SK-N-DZ (cell line): ENCODE measurements around the gene BCL2L1.

Experiments
- DNase-seq: peaks from one replicate; pipeline ENCODE4 v3.0.0-alpha.2; 2015; ENCODE audit warnings: low spot score

Gene BCL2L1

DNA sequence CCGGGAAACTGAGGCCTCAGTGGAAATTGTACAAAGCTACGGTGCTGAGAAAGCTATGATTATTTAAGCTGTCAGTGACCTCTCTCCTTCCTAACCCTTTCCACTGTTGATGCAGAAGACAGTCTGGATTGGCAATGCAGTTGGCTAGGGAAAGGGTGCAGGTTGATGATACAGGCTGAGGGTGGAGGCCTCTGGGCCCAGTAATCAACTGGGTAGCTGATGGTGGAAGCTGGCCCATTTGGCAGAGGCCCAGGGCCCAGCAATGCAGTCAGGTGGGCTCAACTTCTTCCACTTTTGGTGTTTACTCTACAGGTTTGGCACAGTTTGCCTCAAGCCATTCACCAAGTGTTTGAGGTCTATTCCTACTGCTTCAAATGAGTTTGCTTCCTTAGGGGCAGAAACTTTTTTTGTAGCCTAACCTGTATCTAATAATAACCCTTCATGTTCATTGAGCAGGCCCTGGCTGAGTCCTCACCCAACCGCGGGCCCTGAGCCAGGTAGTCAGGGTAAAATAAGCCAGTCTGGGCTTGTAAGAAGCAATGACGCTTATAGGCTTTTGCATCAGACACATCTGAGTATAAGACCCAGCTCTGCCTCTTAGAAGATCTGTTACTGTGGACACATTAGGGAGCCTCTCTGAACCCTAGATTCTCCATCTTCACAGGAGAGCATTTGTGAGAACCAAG, 12.1 kb downstream of the BCL2L1 start:
- no peak for DNase-seq

DNA sequence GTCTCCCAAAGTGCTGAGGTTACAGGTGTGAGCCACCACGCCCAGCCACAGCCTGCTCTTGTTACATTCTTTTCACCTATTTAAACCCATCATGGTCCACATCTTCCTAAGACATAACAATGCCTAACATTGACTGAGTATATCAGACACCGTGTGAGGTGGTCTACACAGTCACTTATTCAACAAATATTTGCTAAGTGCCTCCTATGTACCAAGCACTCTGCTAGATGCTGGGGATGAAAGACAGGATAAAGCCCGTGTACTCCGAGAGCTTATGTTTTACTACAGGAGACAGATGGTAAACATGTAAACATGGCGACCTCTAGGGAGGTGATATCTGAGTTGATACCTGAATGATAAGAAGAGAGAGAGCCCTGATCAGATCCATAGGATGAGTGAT, 12.7 kb downstream of the BCL2L1 start:
- DNase-seq, result no peak

DNA sequence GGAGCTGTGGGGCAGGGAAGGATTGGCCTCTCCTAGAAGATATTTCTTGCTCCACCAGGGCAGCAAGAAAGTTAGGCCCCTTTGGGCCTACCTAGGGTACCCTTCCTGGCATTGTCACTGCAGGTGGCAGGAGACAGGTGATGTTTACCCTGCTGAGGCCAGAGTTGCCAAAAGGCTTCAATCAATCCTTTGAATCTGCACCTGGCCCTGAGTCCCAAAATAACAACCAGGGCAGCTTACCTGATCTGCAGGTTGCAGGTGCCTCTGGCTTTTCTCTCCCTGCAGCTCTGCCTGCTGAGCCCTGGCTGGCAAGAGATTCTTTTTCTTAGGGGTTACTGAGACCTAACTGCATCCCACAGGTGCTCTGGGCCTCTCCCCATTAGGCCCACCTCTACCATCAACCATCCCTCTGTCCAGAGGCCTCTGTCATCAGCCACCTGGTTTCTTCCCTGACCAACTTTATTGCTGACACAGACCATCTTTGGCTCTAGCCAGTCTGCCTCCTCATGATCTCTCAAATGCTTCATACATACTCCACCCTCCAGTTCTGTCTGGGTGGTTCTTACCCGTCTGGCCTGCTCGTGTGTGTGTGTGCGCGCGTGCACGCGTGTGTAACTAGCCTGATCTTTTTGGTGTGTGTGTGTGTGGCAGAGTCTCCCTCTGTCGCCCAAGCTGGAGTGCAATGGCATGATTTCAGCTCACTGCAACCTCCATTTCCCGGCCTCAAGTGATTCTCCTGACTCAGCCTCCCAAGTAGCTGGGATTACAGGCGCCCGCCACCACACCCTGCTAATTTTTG, 13.7 kb downstream of the BCL2L1 start:
- no peak for DNase-seq

DNA sequence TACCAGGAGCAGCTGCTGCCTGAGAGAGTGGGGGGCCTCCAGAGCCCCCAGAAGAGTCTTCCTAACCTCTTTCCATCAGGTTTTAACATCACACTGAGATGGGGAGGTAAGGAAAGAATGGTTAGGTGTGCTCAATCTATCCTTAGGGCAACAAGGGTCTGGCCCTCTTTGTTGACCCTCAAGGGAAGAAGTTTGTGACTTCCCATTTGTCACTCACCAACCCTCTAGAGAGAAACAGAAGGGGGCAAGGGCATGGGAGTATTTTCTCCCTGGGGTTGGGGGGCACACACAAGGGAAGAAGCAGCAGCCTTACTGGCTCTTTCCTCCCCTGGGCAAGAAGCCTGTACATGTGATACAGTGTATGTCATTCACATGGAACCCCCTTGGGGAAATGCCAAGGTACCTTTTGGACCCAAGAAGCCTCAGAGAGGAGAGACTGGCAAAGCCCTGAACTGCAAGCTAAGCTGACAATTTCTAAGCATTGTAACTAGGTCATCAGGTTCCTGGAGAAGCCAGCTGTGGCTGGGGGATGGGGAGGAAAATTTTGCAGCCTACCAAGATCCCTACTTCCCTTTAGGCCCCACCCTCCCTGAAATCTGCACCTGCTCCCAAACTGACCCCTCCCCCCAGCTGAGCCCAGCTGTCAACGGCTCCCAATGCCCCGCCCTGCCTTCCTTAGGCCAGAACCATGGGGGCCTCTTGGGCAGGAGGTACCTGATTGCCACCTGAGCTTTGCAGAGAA, 14.5 kb downstream of the BCL2L1 start:
- DNase-seq, result no peak

DNA sequence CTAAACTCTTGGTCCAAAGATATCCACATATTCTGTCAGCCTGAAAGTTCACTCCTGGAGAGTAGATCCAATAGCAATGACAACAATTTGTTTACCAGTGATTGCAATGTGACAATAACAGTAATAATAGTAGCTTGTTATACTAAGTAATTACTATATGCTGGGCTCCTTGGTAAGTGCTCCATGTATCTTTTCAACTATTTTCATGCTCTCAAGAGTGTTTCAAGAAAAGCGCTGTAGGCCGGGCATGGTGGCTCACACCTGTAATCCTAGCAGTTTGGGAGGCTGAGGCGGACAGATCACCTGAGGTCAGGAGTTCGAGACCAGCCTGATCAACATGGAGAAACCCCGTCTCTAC, 15.4 kb downstream of the BCL2L1 start:
- no peak for DNase-seq

DNA sequence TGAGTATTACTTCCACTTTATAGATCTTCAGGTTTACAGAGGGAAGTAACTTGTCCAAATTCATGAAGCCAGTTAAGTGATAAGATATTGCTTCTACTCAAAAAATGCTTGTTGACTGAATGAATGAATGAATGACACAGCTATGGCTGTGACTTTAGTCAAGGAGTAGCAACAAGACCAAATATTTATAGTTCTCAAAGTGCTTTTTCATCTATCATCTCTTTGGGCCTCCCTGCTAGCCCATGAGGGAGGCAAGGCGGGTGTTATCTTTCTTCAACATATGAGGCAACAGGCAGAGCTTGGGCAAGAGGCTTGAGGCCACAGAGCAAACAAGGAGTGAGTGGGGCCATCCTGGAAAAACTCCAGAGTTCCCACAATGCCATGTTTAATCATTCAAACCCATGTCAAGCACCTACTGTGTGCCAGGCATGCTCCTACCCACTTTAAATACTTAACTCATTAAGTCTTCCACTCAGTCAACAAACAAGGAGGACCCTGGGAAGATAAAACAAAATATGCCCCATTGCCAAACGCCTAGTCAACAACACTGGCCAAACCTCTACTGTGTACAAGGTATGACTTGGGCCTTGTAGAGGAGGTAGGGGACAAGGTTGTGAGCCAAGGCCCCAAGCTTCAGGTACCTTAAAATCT, 15.9 kb downstream of the BCL2L1 start:
- DNase-seq, result no peak

DNA sequence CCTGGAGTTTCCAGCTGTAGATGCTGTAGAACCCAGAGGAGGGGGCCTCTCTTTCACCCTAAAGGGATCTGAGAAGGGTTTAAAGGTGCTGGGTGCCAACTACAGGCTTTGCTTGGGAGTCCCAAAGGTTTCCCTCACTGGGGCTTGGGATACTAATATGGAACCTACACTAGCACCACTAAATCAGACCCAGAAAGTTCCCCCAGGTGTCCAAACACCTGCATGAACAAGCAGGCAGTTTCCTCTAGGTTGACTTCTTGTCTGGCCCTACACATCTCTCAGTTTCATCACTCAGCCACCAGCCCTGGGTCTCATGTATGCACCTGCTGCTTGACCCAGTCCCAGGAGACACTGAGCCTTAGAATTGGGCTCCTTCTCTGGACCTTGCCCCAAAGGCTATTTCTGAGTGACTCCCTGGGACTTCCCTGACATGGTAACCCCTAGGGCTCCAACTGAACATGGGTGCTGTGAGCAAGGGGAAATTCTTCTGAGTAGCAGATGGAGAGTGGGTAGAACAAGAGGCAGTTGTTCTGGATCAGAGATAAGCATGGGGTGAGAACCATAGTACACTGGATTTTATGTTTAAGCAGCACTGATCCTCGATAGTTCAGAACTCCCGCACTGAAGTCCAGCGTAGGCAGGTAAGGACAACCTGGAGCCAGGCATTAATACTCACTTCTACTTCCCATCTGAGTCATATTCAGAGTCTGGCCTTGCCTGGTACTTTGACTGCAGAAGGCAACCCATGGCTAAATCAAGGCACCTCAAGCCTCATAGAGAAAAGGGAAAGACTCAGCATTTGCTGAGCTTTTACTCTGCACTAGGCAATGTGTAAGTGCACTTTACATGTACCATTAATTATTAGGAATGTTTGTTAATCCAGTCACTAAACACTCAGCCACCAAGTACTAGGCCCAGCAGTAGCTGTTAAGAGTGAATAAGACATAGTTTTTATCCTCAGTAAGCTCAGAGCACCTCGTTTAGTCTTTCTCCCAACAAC, 16.8 kb downstream of the BCL2L1 start:
- no peak for DNase-seq

DNA sequence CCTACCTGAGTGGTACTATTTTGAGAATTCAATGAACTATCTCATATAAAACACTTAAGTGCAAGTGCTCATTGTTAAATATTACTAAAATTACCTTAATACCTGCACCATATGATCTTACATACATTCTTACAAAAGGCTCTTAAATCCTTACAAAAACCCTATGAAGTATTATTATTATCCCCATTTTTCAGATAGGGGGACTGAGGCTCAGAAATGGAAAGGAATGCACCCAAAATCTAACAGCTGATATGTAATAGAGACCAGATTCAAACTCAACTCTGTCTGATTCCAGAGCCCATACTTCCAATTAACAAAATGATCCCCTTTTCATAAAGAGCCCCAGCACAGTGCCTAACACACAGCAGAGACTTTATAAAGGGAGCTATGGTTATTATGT, 17.5 kb downstream of the BCL2L1 start:
- DNase-seq, result no peak

DNA sequence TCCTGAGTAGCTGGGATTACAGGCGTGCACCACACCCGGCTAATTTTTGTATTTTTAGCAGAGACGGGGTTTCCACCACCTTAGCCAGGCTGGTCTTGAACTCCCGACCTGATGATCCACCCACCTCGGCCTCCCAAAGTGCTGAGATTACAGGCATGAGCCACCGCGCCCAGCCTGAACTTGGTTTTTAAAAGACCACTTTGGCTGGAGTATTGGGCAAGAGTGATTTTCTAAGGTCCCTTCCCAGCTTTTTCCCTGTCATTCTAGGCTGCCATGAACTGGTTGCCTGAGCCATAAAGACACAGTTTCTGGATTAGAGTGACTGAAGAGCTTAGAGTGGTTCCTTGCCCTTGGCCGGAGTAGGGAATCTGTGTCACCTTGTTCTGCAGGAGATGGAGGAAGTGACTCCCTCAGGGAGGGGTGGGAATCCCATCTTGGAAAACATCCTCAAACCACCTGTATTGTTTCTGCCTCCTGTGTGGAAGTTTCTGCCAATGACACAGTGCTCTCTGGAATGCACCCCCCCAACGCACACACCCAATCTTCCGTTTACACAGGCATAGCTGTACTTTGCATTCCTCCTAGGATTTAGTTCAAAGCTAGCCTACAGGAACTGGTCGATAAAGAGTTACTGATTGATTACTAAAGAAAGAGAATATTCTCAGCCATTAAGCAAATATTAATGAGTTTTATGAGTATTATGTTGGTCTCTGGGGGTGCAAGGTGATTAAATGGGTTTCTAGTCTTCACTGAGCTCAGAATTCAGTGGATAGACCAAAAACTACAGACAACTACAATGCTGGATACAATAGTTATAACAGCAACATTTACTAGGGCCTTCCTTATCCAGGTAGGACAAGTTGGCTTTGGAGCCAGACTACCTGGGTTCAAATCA, 18.2 kb downstream of the BCL2L1 start:
- DNase-seq, result no peak

DNA sequence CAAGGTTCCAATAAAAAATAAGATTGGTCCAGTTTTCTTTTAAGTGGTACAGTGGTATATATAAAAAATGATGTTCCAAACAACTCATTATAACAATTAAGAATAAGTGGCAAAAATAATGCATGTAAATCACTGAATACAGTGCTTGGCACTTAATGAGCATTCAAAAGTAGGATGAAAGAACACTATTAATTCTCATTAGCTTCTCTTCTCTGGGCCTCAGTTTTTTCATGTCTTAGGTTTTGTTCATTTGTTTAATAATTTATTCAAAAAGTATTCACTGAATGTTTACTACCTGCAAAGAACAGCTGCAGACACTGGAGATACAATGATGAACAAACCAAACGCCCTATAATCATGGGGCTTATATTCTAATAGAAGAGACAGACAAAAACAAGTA, 21.1 kb downstream of the BCL2L1 start:
- DNase-seq, result no peak

DNA sequence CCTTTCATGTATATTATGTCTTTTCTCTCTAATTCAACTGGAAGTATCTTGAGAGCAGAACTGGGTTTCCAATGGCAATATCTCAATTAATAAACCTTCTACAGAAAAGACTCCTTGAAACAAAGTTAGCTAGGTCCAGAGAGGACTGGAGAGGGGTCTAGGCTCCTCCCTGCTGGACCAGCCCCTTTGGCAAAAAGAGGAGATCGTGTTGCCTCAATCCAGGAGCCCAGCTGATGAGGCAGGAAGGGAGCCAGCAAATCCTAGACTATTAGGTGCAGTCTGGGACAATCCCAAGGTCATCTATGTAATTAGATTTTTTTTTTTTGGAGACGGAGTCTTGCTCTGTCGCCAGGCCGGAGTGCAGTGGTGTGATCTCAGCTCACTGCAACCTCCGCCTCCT, 21.9 kb downstream of the BCL2L1 start:
- no peak for DNase-seq

DNA sequence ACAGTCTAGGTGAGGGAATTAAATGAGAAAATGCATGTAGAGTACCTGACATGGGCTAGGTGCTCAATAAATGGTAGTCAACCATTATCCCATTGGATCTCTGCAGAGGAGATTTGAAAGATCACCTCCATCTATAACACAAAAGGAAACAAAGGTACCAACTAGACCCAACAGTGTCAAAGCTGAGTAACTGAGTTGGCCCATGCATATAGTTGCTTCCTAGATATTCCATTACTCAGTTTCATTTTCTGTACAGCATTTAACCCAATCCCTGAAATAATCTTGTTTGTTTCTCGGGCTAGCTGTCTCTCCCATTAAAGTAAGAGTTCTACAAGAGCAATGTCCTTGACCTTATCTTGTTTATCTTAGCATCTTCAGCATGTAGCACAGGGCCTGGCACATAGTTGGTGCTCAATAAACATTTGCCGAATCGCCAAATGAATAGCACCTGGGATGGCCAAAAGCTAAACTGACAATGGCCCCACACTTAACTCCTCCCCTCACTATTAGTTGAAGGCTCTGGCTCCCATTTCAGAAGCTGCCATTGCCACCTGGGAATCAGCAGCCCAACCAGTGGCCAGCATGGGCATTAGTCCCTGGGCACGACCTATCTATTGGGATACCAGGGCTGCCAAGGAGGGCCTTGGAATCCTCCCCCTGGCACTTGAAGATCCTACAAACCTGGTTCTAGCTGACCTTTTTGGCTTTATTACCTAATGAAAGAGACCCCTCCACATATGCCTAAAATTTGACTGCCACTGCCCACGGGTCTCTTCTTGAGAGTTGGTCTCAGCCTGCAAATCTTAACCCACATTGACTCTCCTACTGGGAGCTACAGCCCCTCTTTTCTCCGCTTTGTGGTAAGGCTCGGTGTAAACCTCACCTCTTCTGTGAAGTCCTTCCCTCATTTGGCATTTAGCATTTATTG, 22.6 kb downstream of the BCL2L1 start:
- DNase-seq, result no peak

DNA sequence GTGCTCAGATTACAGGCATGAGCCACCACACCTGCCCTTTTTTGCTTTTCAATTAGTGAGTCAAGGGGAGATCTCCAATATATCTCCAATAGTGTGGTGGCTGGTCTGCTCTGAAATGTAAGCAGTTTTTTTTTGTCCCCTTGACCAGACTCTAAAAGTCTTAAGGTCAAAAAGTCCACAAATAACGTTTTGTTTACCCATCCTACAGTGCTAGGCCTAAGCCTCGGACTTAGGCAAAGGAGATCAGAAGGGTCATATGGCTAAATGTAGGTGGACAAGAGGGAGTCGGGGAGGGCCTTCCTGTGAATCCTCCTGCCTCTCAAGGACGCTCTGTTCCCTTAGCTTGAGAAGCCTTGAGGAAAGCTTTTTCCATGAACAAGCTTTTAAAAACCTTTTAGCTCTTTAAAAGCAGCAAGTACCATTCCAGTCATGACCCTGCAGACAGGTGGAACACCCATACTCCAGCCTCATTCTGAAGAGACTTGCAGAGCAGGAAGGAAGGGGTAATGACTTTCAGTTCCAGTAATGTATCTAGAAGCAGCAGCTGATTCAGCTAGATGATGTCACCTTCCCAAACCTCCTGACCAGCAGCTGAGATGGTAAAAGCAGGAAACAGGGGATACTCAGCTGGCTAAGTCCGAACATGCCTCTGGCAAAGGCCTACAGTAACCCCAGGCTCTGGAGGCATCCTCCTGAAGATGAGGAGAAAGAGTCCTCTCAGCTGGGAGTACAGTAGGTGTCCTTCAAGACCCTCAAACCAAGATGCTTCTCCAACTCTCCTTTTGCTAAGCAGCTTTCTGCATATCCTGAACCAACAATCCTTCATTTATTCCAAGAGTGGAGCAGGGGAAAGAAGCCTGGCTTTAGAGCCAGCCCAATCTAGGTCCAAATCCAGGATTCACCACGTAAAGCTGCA, 23.6 kb downstream of the BCL2L1 start:
- DNase-seq, result no peak

DNA sequence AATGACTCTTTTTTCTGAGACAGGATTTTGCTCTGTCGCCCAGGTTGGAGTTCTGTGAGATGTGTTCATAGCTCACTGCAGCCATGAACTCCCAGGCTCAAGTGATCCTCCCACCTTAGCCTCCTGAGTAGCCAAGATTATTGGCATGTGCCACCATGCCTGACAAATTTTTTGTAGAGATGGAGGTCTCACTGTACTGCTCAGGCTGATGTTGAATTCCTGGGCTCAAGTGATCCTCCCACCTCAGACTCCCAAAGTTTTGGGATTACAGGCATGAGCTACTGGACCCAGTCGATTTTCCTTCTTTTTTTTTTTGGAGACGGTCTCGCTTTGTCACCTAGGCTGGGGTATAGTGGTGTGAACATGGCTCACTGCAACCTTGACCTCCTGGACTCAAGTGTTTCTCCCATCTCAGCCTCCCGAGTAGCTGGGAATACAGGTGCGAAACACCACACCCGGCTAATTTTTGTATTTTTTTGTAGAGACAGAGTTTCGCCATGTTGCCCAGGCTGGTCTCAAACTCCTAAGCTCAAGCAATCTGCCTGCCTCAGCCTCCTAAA, 24.3 kb downstream of the BCL2L1 start:
- DNase-seq, result no peak

DNA sequence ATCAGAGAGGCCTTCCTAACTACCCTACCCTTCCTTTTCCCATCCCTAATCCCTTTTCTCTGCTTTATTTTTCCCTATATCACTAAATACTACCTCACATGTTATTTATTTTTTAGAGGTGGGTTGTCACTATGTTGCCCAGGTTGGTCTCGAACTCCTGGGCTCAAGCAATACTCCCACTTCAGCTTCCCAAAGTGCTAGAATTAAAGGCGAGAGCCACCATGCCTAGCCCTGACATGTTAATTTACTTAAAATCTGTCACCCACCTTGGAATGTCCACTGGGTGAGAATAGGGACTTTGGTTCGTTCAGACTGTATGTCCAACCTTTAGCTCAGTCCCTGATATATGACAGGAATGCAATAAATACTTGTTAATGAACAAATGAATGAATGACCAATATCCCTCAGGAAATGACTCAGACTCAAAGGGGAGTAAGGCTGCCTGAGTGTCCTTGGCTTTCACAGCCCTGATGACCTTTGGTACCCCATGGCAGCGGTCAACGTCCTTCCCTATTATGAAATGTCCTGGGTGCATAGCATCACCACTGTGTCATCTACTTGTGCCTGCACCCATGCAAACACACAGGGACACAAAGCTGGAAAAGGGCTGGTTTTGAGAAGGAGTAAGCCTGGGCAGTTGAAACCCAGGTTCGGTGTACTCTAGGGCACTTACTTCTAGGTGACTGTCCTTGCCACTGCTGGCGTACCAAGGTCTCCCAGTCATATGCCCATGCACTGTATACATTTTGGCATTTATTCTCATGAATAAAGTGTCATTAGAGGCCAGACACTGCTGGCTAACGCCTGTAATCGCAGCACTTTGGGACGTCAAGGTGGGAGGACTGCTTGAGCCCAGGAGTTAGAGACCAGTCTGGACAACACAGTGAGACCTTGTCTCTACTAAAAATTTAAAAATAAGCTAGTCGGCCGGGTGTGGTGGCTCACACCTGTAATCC, 26.5 kb downstream of the BCL2L1 start:
- no peak for DNase-seq
